Upper lobe of right lung (tissue), 1 donor: ENCODE data around the gene RELT. TPM values are rescaled to one million over a fixed set of nuclear protein-coding genes. Genes with fewer than 3 reads are reported as not detected.
A peak's percentile ranks its signal among the peaks of the same experiment; 100 is the strongest.

ENCODE experiments used
- ATAC-seq: fragments of 200-7000 bp; cut with Tn5 transposase; one replicate; pipeline ENCODE4 v1.9.1; 2020; ENCODE audit warnings: mild to moderate bottlenecking, moderate library complexity
- DNase-seq: peaks from one replicate; pipeline ENCODE4 v3.0.0-alpha.2; 2020
- H3K27ac ChIP-seq: fragments of 200-600 bp; one replicate; pipeline ENCODE4 v1.8.0; 2022
- H3K27me3 ChIP-seq: fragments of 200-600 bp; one replicate; pipeline ENCODE4 v1.8.0; 2022; ENCODE audit warnings: mild to moderate bottlenecking
- H3K36me3 ChIP-seq: fragments of 200-600 bp; one replicate; pipeline ENCODE4 v1.8.0; 2022
- H3K4me1 ChIP-seq: fragments of 200-600 bp; one replicate; pipeline ENCODE4 v1.8.0; 2022
- H3K4me3 ChIP-seq: fragments of 200-600 bp; one replicate; pipeline ENCODE4 v1.8.0; 2022; ENCODE audit warnings: mild to moderate bottlenecking
- H3K9me3 ChIP-seq: fragments of 200-600 bp; one replicate; pipeline ENCODE4 v1.8.0; 2022
- intact Hi-C: fragments of 100-400 bp; cut with DNase I; formaldehyde crosslinking; loops from one replicate; pipeline ENCODE4 v1.11.0; 2022
- total RNA-seq: library from RNA; stranded (reverse); fragmentation: NEBNext Ultra II Directional; extraction: Animal tissue kit (Norgen Biotek cat#: 25700); gene quantifications from one replicate; pipeline ENCODE4 v1.2.1, GENCODE V29; 2021
- TF ChIP-seq, protein P1 (sequence below): fragments of 200-600 bp; IDR thresholded peaks from one replicate; pipeline ENCODE4 v1.8.0; 2022; ENCODE audit warnings: antibody characterized with exemption
- donor health status: DM: no; HTN: yes; CAD: no; lungs with severe emphysema.

The RELT gene
- total RNA-seq, 1 donor from 2014 or later, result 11.7 TPM

- H3K27me3 ChIP-seq, result no peaks in the 10 kb centered on the region
- DNase-seq, result no peak
- H3K4me3 ChIP-seq, result no peak overlapping the region
- peaks cover 69% of the 10 kb centered on the region for H3K36me3 ChIP-seq
- H3K9me3 ChIP-seq, result no peaks in the 10 kb centered on the region
- H3K27ac ChIP-seq, result no peak overlapping the region
- intact Hi-C loops, result no loop called here
- no peaks in the 10 kb centered on the region for H3K4me1 ChIP-seq
- TF ChIP-seq, protein P1, sequence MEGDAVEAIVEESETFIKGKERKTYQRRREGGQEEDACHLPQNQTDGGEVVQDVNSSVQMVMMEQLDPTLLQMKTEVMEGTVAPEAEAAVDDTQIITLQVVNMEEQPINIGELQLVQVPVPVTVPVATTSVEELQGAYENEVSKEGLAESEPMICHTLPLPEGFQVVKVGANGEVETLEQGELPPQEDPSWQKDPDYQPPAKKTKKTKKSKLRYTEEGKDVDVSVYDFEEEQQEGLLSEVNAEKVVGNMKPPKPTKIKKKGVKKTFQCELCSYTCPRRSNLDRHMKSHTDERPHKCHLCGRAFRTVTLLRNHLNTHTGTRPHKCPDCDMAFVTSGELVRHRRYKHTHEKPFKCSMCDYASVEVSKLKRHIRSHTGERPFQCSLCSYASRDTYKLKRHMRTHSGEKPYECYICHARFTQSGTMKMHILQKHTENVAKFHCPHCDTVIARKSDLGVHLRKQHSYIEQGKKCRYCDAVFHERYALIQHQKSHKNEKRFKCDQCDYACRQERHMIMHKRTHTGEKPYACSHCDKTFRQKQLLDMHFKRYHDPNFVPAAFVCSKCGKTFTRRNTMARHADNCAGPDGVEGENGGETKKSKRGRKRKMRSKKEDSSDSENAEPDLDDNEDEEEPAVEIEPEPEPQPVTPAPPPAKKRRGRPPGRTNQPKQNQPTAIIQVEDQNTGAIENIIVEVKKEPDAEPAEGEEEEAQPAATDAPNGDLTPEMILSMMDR, result no peak
- ATAC-seq, result no peak
These were observed 16.9 kb upstream of the RELT start for GRCh38 chr11:73359341-73359740.

- ATAC-seq (no peak), DNase-seq (no peak)
- H3K9me3 ChIP-seq, result no peaks in the 10 kb centered on the region
- TF ChIP-seq, protein P1, result no peak
- H3K27ac ChIP-seq, result no peak overlapping the region
- H3K4me3 ChIP-seq, result no peak overlapping the region
- H3K36me3 ChIP-seq, result peaks cover 74% of the 10 kb centered on the region
- H3K27me3 ChIP-seq, result no peaks in the 10 kb centered on the region
- no peaks in the 10 kb centered on the region for H3K4me1 ChIP-seq
- intact Hi-C loops, result no loop called here
These were observed 16.1 kb upstream of the RELT start for GRCh38 chr11:73359930-73360742.

DNA sequence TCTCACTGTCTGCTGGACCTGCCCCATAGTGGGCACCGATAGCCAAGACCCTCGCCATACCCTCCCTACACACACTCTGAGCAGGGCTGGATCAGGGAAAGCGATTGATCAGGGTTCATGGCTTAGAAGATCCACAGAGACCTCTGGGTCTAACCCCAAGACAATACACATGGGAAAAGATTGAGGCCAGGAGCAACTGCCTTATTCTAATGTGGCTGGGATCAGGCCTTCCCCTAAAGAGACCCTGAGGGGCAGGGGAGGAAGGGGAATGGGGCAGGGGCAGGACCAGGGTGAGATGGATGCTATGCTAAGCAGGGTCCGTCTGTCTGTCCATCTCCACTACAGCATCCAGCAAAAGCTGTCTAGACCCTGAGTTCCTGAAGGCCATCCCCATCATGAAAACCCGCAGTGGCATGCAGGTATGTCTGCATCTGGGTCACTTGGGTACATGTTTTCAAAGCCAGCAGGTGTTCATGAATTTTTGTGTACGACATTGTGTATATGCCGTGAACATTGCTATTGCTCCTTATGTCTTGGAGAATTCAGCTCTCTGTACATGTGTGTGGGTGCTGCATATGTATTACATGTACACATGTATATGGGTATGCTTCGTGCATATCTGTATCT lies 15.3 kb upstream of the RELT start:
- DNase-seq (no peak), ATAC-seq (no peak)
- Histone ChIP-seq H3K9me3 (no peaks in the 10 kb centered on the region), H3K36me3 (peaks cover 74% of the 10 kb centered on the region), H3K27me3 (no peaks in the 10 kb centered on the region), H3K27ac (no peak overlapping the region), H3K4me3 (no peak overlapping the region), H3K4me1 (no peaks in the 10 kb centered on the region)
- intact Hi-C loops, result no loop called here
- TF ChIP-seq, protein P1, result no peak

DNA sequence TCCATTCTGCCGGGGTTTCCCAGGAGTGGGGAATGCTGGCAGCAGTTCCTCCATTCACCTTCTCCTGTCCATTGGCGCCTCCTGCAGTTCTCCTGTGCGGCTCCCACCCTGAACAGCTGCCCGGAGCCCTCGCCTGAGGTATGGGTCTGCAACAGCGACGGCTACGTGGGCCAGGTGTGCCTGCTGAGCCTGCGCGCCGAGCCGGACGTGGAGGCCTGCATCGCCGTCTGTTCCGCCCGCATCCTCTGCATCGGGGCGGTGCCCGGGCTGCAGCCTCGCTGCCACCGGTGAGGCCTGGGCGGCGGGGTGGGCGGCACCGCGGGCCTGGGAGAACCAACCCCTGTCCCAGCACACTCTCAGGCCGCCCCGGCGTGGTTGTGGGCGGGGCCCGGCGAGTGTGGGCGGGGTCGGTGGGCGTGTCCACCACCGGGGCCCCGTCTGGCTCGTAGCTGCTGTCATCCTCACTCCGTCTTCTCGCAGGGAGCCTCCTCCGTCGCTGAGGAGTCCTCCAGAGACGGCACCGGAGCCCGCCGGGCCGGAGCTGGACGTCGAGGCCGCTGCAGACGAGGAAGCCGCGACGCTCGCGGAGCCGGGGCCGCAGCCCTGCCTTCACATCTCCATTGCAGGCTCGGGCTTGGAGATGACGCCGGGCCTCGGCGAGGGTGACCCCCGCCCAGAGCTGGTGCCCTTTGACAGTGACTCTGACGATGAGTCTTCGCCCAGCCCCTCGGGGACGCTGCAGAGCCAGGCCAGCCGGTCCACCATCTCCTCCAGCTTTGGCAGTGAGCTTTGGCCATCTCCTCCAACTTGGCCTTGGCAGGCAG lies 14.0 kb upstream of the RELT start:
- ATAC-seq (peak; percentile 3), DNase-seq (no peak)
- Histone ChIP-seq H3K36me3 (peaks cover 79% of the 10 kb centered on the region), H3K4me1 (peaks cover 8% of the 10 kb centered on the region), H3K27me3 (no peaks in the 10 kb centered on the region), H3K9me3 (no peaks in the 10 kb centered on the region), H3K4me3 (no peak overlapping the region), H3K27ac (no peak overlapping the region)
- intact Hi-C loops, result no loop called here
- TF ChIP-seq, protein P1, result no peak

DNA sequence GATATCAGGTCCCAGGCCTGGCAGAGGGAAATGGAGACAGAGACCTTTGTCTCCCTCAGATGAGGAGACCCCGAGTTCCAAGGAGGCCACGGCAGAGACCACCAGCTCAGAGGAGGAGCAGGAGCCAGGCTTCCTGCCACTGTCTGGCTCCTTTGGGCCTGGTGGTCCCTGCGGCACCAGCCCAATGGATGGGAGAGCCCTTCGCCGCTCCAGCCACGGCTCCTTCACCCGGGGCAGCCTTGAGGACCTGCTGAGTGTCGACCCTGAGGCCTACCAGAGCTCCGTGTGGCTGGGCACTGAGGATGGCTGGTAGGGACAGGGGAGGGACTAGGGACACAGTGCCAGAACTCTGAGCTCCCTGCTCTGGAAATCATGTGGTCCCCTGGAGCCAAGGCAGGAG lies 13.1 kb upstream of the RELT start:
- H3K4me1 ChIP-seq, result peaks cover 10% of the 10 kb centered on the region
- no peak overlapping the region for H3K4me3 ChIP-seq
- no peaks in the 10 kb centered on the region for H3K27me3 ChIP-seq
- DNase-seq, result no peak
- intact Hi-C loops, result no loop called here
- no peak overlapping the region for H3K27ac ChIP-seq
- TF ChIP-seq, protein P1, result no peak
- H3K9me3 ChIP-seq, result no peaks in the 10 kb centered on the region
- ATAC-seq, result no peak
- peaks cover 82% of the 10 kb centered on the region for H3K36me3 ChIP-seq
